ENCODE results near the gene CDH4.
"Not testable (repeated sequence)": the region's sequence is repeated elsewhere in the genome, so short reads cannot be mapped to it uniquely, and the experiment has no call there.

CDH4 gene

DNA sequence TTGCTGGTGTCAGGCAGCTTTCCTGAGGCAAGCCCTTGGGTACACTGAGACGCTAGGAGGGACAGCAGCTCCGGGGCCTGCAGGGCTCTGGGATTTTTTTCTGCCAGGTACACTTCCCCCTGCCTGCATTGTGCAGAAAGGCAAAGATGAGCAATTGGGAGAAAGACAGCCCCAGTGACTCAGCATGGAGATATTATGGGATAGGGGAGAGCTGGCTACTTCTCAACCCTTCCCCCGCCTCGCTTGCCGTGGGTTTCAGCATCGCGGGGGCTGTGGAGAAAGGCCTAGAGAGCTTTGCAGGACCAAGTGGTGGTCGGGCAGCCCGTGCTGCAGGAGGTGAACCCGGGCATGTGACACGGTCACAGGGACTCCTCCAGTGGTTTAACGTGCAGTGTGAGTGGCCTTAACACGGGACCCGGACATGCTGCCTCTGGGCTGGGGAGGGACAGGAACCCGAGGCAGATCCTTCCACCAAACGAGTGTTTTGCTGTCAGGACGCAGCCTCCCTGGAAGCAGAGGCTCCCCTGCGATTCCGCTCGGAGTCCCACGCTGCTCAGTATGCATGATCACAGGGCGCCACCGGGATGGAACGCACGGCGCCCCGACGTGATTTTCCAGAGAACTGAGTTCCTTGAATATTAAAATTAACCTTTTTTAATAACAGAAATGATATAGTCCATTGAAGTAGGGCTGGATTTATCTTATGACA is 139.9 kb downstream of the CDH4 start:
- no peak for DNase-seq

DNA sequence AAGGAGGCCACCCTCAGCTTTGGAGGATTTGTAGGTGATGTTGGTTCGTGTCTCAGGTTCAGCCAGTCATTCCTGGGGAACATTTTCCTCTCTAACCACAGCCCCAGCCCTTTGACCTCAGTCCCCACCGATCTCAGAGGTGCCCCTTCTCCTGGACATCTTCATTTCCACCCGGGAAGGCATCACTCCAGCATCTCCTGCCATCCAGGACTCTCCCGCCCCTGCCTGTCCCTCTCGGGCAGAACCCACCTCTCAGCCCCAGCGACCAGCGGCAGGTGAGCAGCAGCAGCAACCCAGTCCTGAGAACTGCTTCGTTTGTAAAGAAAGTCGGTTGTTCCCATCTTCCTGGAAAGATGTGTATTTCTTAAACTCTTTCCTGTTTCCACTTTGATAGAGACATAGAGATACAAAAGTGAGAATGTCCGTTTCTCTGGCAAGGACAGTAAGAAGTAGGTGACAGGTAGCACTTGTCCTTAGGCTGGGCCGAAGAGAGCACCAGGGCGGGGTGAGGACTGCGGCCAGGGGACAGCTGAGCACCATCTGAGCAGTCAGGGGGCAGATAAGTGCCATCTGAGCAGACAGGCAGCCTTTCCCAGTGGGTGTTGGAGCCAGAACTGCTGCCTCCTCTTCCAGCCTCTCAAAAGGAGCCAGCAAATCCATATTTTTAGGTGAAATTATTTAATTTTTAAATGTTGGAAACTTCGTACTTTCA is 142.2 kb downstream of the CDH4 start:
- DNase-seq: no peak

DNA sequence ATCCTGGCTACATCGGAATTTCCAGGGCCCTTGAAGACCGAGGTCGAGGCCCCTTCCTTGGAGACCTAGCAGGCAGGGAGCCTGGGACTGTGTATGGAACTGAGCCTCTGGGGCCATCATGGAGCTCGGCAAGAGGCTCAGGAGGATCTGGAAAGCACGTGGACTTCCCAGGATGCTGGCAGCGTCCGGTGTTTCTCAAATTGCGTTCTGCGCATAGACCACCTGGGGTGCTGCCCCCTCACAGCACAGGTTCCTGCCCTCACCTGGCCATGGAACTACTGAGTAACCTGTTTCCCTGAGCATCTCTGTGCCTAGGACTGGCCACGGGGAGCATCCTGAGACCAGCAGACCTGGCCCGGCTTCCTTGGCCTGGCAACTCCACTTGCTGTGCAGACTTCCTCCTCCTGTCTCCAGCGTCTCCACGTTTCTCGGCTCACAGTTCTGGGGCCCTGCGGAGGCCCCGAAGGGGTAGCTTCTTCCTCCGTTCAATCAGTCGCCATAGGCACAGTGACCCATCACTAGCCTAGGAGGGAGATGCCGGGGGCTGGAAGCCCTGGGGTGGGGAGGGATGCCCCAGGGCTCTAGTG is 144.3 kb downstream of the CDH4 start:
- no peak for DNase-seq

DNA sequence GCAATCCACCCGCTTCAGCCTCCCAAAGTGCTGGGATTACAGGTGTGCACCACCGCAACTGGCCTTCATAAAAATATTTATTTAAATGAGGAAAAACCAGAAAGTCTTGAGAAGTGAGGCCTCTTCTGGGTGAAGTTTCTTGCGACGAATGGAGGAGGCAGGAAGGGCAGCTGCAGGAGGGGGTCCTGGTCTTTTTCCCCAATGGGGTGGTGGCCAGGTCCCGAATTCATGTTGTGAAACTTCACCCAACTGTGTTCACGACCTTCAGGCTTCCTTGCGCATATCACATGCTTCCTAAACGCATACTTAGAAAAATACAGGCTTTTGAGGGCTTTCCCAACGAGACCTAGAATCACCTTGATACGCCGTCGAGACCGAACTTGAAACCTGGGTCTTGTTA is 145.1 kb downstream of the CDH4 start:
- DNase-seq: no peak

DNA sequence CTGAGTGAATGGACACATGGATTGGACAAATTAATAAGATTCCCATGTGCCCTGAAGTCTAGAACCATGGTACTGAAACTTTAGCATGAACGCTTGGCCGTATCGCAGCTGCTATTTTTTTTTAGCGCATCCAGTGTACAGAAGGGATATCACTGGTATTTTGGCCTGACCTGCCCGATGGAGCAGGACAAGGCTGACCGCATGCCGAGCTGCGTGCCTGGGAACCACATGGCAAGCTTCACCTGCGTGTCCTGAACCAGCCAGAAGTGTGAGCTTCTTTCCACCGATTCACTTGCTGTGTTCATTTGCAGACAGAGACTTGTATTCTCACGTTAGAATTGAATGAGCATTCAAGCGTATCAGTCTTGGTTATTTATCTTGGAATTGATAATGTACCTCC is 145.7 kb downstream of the CDH4 start:
- DNase-seq: no peak

DNA sequence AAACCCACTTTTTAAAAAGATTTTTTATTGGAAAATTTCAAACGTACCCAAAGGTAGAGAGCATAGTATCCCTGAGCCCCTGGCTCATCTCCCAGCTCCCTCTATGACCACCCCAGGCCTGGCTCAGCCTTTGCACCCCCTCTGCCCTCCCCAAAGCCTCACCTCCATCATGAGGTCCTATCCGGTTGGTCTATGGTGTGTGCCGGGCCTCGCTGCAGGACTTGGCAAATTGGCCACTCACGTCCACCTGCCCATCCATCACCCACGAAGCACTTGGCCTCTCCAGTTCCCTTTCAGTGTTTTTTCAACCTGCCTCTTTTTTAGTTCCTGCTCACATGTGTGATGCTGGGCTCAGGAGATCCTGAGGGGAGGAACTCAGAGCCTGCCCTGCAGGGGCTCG is 147.4 kb downstream of the CDH4 start:
- DNase-seq: no peak

DNA sequence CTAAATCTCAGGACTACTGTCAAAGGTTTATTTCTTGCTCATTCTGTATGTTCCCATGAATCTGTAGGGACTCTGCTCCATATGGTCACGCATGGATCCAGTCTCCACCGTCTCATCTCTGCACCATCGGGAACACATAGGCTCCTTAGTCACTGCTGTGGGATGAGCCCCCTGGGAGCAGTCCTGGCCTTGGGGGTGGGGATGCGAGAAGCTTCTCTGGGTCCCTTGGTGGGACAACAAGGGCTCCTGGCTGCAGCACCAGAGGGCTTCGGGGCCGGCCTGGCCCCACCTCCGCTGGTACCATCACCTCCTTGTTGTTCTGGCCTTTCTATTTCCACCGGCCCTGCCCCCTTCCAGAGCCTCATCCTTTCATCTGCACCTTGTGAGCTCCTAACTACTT is 148.4 kb downstream of the CDH4 start:
- no peak for DNase-seq

DNA sequence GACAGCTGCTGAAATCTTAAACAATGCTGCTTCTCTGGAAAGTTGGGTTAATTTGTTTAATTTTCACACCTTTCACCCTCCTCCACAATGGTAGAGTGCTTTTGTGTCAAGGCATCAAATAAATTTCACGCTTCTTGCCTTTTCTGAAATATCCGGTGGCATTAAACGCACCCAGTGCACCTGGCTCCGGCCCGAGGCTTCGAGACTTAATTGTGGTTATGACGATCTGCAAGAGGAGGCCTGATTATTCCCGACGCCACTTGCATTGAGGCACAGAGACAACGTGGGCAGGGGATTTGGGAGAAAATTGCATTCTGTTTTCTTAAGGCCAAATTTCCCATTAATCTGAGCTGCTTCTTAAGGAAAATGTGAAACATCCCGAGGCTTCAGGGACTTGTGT is 152.2 kb downstream of the CDH4 start:
- no peak for DNase-seq

DNA sequence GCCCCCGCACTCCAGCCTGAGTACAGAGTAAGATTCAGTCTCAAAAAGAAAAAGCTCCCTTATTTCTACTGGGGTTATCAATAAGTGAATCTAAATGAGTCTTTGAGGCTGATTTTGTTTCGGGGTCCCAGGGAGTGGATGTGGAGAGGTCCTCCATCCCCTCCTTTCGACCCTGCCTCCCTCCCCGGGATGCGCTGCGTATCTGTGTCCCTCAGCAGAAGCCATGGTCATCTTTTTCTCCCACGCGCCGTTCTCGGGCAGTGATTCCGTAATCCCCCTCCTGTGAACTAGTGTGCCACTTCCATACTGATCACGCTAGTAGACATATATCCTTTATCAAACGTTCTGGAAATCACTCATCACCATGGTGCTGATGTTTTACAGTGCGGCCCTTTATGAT is 152.9 kb downstream of the CDH4 start:
- no peak for DNase-seq

DNA sequence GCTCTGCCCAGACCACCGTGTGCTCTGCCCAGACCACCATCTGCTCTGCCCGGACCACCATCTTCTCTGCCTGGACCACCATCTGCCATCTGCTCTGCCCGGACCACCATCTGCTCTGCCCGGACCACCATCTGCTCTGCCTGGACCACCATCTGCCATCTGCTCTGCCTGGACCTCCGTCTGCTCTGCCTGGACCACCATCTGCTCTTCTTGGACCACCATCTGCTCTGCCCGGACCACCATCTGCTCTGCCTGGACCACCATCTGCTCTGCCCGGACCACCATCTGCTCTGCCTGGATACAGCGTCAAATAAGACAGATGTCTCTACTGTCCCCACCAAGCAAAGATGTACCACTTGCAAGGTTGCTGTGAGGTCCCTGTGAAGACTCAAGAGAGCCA is 154.7 kb downstream of the CDH4 start:
- not testable (repeated sequence) for DNase-seq

DNA sequence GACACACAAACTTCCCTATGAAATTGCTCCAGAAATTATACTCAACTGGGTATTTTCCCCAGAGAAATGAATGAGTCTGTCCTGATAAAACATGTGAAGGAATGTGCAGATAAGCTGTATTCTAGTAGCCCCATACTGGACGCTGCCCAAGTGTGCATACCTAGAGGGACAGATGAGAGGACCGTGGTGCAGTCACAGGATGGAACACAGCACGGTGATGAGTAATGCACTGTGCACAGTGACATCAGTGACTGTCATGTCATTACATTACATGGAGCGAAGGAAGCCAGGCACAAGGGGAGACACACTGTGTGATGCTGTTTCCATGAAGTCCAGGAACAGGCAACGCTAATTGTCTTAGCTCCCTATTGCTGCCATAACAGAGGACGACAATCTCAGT is 155.5 kb downstream of the CDH4 start:
- no peak for DNase-seq

DNA sequence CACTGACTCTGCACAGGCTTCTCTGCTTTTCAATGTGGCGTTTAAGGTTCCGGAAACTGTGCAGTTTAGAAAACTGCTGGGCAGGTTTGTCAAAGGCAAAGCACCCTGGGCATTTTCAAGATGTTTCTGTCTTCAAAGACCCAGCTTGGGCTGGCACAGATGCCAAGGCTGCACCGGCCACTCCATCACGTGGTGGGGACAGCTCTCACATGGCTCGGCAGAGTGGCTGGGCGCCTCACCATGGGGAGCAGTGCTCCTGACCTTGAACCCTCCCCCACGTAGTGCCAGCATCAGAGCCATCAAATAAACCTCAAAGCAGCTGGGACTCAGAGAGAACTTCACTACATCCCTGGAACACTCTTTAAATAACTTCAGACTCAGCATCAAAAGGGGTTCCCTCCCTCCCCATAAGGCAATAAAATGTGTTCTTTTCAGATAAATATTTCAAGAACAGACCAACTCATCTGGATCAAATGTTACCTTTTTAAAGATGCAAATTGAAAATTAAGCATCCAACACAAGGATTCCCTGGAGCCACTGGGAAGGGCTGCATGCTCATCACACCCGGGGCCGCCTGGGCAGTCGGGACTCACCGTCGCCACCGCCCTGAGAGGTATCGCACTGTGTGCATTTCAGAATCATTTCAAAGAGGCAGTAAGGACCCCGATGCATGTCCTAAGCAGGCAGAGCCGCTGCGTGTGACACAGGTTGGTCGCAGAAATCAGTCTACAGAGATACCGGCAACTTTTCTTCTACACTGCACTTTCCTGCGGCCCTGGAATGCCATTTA is 157.1 kb downstream of the CDH4 start:
- no peak for DNase-seq

DNA sequence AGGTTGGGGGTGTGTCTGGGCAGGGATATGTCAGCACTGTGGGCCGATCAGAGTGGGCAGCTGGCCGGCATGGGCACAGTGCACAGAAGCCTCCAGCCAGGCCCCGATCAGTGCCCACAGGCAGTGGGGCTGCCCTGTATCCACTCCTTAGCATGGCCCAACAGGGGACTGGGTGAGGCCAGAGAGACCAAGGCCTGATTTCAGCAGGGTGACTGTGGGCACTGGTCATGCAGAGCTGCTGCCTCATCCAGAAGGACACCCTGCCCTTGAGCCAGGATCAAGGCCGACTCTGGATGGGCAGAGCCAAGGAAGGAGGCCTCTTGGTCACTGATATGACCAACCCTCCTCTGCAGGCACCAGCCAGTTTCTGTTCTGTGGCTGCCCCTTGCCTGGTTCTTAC is 159.7 kb downstream of the CDH4 start:
- no peak for DNase-seq

DNA sequence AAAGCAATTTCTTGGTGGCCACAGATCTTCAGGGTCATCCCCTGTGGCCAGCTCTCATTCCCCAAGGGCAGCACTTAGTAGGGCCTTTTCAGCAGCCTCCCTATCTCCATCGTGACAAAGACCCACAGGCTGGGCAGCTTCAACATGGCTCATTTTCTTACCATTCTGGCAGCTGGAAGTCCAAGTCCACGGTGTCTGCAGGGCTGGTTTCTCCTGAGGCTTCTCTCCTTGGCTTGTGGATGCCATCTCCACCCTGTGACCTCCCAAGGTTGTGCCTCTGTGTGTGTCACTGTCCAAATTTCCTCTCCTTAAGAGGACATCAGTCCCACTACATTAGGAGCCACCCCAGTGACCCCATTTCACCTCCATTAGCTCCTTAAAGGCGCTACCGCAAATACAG is 161.7 kb downstream of the CDH4 start:
- DNase-seq: no peak

DNA sequence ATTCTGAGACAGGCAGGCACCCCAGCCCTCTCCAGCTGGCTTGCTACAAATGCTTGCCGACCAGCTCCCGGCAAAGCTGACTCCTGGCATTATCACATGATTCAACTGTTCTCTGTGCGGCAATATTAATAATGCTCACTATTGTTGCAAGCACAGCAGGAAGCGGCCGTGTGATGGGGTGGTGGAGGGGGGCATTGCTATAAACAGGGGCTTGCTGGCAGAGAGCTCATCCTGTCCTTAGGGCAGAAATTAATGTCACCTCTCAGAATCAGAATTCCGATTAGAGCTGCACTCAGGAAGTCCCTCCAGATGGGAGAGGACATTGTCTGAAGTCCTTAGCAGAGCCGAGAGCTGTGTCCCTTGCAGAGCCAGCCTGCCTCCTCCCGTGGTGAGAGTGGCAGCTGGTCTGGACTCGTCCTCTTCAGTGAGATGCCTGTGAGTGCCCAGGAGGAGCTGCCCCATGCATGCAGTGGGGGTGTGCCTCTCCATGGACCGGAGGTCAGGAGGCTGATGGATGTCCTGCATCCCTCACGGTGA is 162.5 kb downstream of the CDH4 start:
- DNase-seq: no peak

DNA sequence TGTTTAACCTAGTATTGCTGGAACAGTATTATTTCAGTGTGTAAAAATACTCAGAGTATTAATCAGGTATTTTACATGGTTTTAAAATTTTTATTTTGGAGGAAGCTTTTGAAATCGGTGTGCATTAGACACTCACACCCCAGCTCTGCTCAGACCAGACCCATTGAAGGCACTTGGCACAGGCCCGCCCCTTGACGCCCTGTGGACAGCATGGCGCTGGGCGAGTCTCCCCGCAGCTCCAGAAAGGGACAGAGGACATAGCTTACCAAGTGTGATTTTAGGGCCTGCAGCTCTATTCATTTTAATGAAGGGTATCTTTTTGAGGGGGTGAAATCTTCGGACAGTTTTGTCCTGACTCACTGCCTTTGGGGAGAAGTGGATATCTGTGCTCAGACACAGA is 164.5 kb downstream of the CDH4 start:
- no peak for DNase-seq

DNA sequence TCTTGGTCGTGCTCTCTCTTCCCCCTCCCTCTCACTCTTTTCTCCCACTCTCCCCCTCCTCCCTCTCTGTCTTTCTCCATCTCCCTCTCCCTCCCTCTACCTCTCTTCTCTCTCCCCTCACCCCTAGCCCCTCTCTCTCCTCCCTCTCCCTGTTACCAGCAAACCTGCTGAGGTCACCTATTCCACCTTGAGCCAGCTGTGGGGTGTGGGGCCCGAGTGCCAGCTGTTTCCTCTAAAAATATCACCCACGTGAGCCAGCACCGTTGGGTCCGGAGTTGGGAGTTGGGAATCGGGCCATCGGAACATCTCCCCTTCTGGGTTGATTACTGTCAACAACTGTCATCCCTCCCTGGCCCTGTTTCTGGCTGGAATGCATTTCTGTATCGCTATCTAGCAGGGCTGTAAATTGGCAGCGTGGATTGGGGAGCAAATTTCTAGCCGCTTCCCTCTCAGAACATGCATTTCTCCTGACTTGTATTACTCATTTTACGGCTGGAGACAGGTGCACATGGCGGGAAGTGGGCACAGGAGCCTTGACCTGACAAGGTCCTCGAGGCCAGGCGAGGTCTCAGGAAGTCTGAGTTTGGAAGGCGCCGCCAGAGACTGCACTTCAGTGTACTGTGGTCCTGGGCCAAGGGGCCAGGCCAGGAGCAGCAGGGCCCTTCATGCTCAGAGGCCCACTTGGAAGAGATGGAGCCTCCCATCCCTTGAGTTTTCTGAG is 165.3 kb downstream of the CDH4 start:
- DNase-seq: no peak

DNA sequence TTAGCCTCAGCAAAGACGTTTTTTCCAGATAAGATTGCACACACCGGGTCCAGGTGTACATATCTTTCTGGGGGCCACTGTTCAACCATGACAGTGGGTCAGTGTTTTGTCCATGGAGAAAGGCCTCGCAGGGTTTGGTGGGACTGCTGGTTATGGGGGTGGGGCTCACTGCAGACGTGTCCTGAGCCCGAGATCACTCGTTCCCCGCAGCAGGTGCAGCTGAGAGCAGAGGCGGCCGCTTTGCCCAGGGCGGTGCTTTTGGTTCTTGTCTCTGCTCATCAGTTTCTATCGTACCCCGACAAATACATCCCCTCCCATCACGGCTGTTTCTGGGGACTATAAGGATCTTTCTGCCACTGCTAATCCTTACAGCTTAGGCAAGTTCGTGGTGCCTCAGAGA is 166.9 kb downstream of the CDH4 start:
- DNase-seq: no peak

DNA sequence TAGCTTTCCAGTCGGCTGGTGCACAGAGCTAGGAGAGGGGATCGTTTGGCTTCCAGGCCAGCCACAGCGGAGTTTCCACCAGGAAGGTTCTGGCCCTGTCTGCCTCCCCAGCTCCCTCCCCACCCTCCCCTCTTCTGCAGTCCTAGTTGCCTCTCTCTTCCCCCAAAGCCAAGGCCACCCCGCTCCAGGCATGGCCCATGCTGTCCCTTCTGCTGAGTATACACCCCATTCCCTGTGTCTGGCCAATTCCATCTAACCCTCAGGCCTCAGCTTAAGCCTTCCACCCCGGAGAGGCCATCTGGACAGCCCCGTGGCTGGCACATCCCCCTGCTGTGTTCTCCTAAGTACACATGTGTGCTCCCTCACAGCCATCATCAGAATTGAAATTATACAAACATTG is 167.4 kb downstream of the CDH4 start:
- no peak for DNase-seq

DNA sequence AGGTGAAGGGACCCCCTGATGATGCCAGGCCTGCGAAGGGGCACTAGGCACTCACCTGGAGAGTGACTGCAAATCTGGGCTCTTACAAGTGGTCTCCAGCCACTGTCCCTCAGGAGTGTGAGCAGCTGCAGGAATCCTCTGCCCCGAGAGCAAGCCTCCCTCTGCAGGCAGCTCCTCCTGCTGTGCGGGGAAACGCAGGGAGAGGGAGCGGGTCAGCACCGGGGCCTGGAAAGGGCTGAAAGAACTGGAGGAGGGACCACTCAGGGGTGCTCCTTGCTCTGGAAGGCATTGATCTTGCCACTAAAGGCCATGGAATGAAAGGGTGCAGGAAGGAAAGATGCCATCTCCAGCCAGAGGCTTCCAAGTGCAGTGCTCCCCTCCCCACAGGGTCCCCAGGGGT is 168.0 kb downstream of the CDH4 start:
- DNase-seq: no peak

DNA sequence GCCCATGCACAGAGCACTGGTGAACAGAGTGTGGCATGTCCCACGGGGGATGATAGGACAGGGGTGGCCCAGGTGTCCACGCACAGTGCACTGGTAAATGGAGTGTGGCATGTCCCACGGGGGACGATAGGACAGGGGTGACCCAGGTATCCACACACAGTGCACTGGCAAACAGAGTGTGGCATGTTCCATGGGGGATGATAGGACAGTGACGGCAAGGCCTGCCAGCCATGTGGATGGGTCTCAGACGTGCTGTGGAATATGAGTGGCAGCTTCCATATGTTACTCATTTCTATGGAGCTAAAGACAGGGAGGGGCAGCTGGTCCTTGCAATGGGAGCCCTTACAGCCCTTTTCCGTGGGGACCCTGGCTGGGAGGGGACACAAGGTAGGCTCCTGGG is 168.7 kb downstream of the CDH4 start:
- DNase-seq: no peak

DNA sequence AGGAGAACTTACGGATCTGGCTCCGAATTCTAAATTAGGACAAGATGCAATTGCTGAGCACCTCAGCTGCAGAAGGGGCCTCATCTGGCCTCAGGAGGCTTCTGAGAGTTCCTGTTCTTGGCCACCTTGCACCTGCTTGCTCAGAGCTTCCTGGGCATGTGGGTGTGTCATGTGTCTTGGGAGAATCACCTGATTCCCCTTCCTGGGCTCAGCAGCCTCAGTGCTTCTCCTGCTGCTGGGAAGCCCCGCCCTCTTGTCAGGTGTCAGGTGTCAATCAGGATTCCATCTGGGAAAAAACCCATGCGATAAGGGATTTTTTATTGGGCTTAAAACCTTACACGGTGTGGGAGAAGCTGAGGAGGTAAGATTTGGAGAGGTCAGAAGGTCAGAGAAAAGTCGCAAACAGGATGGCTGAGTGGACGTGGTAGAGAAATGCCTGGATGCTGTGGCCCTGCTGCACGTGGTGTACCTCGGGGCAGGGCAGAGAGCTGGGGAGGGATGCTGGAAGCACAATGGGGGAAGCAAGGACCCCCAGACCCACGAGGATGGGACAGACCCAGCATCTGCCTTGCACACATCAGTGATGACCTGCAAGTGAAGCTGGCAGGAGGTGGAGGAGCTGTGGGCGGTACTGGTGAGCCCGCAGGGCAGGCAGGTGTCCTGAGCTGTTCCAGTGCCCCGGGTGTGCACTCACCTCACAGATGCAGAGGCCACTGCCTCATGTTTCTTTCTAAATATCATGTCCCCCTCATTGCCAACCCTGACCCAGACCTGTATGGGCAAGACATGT is 170.8 kb downstream of the CDH4 start:
- DNase-seq: no peak
